HG03159 (cell line): ENCODE measurements around the gene LRRC27.
"Not testable (repeated sequence)": the region's sequence is repeated elsewhere in the genome, so short reads cannot be mapped to it uniquely, and the experiment has no call there.

ENCODE experiments used
- ATAC-seq: cut with Tn5 transposase; IDR thresholded peaks from one replicate; pipeline ENCODE4 v1.9.1; 2021; ENCODE audit warnings: mild to moderate bottlenecking, moderate library complexity; ENCODE audit not compliant: unreplicated experiment

Gene LRRC27

GRCh38 chr10:132313865-132314264 is 18.1 kb upstream of the LRRC27 start:
- no peak for ATAC-seq

GRCh38 chr10:132314336-132314735 is 17.7 kb upstream of the LRRC27 start:
- ATAC-seq, result no peak

DNA sequence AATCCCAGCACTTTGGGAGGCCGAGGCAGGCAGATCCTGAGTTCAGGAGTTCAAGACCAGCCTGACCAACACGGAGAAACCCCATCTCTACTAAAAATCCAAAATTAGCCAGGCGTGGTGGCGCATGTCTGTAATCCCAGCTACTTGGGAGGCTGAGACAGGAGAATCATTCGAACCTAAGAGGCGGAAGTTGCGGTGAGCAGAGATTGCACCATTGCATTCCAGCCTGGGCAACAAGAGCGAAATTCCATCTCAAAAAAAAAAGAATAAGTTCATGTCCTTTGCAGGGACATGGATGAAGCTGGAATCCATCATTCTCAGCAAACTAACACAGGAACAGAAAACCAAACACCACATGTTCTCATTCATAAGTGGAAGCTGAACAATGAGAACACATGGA is 17.1 kb upstream of the LRRC27 start:
- not testable (repeated sequence) for ATAC-seq

GRCh38 chr10:132316133-132316532 is 15.9 kb upstream of the LRRC27 start:
- ATAC-seq, result no peak

GRCh38 chr10:132317477-132317876 is 14.5 kb upstream of the LRRC27 start:
- not testable (repeated sequence) for ATAC-seq

- peak; percentile 99 for ATAC-seq
These were observed 11.9 kb upstream of the LRRC27 start for GRCh38 chr10:132319853-132320653.

DNA sequence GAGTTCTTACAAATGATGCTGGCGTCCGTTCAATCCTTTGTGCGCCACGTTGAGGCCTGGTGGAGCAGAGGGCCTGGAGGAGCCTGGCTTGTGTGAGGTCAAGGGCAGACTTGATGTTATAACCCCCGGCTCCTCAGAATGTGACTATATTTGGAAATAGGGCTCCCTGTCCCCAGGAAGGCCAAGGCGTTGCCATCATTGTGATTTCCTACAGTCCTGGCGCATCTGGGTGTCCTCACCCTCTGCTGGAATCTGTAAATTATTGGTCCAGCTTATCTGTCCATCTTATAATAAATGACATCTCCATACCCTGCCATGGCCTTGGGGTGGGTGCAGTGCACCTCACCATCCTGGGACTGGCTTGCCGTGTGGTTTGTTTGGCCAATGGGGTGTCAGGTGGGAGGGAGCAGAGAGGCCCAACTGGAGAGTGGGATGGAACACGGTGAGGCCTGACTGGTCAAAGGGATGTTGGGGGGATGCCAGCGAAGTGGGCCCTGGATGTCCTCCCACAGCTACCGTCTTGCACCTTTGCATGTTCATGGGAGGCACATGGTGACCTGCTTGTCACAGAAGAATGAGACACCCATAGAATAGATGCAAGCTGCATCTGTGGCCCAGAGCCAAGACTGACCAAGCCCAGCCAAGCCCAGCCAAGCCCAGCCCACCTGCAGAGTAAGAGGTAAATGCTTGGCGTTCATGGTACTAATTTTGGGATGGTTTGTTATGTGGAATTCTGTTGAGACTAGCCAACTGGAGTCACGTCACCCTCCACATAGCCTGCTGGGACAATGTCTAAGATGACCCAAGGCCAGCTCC is 11.1 kb upstream of the LRRC27 start:
- ATAC-seq, result peak; percentile 9

DNA sequence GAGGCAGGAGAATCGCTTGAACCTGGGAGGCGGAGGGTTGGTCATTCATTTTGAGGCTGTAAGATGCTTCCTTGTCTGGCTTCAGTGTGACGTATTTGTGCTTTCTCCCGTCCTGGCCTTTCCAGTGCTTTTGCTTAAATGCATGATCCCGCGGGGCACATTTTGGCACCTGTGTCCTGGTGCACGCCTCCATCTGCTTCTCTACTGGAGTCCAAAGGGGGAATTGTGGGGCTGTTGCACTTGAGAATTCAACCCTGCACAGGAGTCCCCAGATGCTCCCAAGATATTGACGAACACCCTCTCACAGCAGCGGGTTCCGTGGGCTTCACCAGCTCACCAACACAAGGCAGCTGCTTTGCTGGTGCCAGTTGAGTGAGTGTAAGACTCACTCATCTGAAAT is 10.3 kb upstream of the LRRC27 start:
- no peak for ATAC-seq

- no peak for ATAC-seq
These were observed 9.4 kb upstream of the LRRC27 start for GRCh38 chr10:132322586-132323048.

- ATAC-seq, result no peak
These were observed 7.8 kb upstream of the LRRC27 start for GRCh38 chr10:132324186-132324585.

DNA sequence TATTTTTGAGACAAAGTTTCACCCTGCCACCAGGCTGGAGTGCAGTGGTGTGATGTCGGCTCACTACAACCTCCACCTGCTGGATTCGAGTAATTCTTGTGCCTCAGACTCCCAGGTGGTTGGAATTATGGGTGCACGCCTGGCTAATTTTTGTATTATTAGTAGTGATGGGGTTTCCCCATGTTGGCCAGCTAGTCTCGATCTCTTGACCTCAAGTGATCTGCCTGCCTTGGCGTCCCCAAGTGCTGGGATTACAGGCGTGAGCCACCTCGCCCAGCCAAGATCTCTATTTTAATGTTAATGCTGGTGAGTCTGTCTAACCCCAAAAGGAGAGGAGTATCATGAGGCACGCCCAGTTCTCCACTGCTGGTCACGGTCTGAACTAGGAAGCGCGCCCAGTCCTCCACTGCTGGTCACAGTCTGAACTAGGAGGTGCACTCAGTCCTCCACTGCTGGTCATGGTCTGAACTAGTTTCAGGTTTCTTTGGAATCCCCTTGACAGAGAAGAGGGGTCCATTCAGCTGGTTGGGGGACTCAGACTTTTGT is 5.6 kb upstream of the LRRC27 start:
- no peak for ATAC-seq

DNA sequence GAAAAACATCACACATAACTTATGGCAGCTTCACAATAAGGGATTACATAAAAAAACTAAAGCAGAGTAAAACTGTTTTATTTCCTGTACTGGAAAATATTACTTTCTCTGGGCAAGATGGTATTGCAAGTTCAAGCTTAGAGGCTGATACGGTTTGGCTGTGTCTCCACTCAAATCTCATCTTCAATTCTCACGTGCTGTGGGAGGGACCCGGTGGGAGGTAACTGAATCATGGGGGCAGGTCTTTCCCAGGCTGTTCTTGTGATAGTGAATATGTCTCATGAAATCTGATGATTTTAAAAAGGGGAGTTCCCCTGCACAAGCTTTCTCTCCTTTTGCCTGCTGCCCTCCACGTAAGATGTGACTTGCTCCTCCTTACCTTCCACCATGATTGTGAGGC is 5.1 kb upstream of the LRRC27 start:
- no peak for ATAC-seq

DNA sequence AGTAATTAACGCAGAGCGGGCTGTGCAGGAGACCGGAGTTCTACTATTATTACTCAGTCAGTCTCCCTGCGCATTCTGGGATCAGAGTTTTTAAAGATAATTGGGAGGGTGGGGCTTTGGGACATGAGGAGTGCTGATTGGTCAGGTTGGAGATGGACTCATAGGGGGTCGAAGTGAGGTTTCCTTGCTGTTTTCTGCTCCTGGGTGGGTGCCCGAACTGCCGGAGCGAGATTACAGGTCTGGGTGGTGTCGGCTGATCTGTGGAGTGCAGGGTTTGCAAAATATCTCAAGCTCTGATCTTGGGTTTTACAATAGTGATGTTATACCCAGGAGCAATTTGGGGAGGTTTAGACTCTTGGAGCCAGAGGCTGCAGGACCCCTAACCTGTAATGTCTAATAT is 3.9 kb upstream of the LRRC27 start:
- no peak for ATAC-seq

DNA sequence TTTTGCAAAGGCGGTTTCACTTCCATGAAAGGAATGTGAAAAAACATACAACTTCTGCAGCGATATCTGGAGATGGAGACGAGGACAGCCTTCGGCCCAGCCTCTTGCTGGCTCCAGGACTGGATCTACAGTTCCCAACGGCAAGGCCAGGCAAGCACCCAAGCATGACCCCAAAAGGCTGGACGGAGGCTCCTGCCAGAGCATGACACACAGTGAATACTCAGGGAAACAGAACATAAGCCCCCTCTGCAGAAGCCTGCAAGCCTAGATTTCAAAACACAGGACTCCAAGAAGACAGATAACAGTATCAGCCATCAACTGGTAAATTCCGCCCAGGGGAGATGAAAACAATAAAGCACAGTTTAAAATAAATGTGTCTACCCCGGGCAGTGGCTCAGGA is 3.3 kb upstream of the LRRC27 start:
- ATAC-seq, result no peak

- no peak for ATAC-seq
These were observed 2.2 kb upstream of the LRRC27 start for GRCh38 chr10:132329565-132330485.

DNA sequence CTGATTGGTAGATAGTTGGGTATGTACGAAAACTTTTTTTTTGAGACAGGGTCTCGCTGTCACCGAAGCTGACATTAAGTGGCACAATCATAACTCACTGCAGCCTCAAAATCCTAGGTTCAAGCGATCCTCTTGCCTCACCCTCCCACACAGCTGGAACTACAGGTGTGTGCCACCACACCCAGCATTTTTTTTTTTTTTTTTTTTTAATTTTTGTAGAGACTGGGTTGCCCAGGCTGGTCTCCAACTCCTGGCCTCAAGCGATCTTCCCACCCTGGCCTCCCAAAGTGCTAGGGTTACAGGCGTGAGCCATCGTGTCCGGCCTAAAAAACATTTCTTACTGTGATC is 1.5 kb upstream of the LRRC27 start:
- ATAC-seq, result no peak

- peak; percentile 53 for ATAC-seq
These were observed 401 bp downstream of the LRRC27 start for GRCh38 chr10:132332433-132332754.

GRCh38 chr10:132333386-132333785 is 1.4 kb downstream of the LRRC27 start:
- no peak for ATAC-seq

DNA sequence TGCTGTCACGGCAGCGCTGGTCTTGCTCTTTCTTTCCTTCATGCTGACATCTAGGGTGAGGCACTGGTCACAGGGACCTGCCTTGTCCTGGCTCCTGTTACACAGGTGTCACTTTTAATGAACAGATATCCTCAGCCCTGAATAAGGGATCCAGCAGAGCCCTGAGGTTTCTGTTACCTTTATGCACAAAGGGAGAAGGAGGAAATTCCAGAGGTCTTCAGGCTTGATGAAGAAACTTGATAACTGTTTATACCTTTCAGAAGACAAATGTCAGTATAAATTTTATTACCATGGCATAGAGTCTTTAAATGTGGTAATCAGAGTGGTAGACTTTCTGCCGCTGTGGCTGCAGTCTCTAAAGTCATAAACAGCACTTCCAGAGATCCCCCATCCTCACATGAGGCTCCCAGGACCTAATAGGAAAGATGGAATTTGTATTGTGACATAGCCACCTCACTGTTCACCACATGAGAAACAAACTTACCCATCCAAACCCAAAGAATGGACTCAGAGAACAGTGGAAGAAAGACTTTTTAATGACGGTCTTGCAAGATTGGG is 2.7 kb downstream of the LRRC27 start:
- no peak for ATAC-seq

- peak; percentile 48 for ATAC-seq
These were observed 3.4 kb downstream of the LRRC27 start for GRCh38 chr10:132335189-132336063.
